Muscle layer of colon (tissue), 2 donors: ENCODE results near the gene RAP2A.
A peak's percentile ranks its signal among the peaks of the same experiment; 100 is the strongest.

Experiments used
- H3K27ac ChIP-seq: one replicate; pipeline ENCODE4 v1.7.0; 2013; ENCODE audit warnings: low read depth, mild to moderate bottlenecking, low read length, moderate library complexity
- H3K27me3 ChIP-seq, 2 donors: one replicate each; pipeline ENCODE4 v1.7.0; 2013; ENCODE audit warnings: low read length in 2 of 2, mild to moderate bottlenecking in 2 of 2; ENCODE audit not compliant: insufficient read depth in 2 of 2, control insufficient read depth in 1 of 2
- H3K36me3 ChIP-seq: one replicate; pipeline ENCODE4 v1.7.0; 2013; ENCODE audit warnings: mild to moderate bottlenecking, low read length; ENCODE audit not compliant: insufficient read depth
- H3K4me1 ChIP-seq: one replicate; pipeline ENCODE4 v1.7.0; 2013; ENCODE audit warnings: mild to moderate bottlenecking, low read length; ENCODE audit not compliant: insufficient read depth
- H3K4me3 ChIP-seq, 2 donors: one replicate each; pipeline ENCODE4 v1.7.0; 2013; ENCODE audit warnings: low read length in 2 of 2, low read depth in 1 of 2, mild to moderate bottlenecking in 1 of 2, moderate library complexity in 1 of 2
- H3K9ac ChIP-seq: one replicate; pipeline ENCODE4 v1.7.0; 2013; ENCODE audit warnings: low read length
- H3K9me3 ChIP-seq: one replicate; pipeline ENCODE4 v1.7.0; 2013; ENCODE audit warnings: mild to moderate bottlenecking, low read length
- donor health status: abdominal sarcoma.
- donor health status: Adenocarcinoma of cecum.

The RAP2A gene

GRCh38 chr13:97433727-97434396 lies at the start of gene RAP2A:
Gene RAP2A (plus strand): TSS chr13:97434169. CDS start chr13:97434471, 302 bp downstream.
- Histone ChIP-seq H3K27ac (peak within 1 kb of the TSS; percentile 99), H3K27me3 (no peaks in the 10 kb centered on the region), H3K9ac (peak within 1 kb of the TSS; percentile 94), H3K4me3 (peak within 1 kb of the TSS; percentile 90 to 98), H3K4me1 (peaks cover 23% of the 10 kb centered on the region), H3K9me3 (no peaks in the 10 kb centered on the region), H3K36me3 (no peaks in the 10 kb centered on the region)

GRCh38 chr13:97384371-97384770 lies 49.6 kb upstream of the RAP2A start:
- H3K9ac ChIP-seq, result no peak overlapping the region
- H3K27me3 ChIP-seq, result no peaks in the 10 kb centered on the region
- no peak overlapping the region for H3K4me3 ChIP-seq
- peaks cover 29% of the 10 kb centered on the region for H3K36me3 ChIP-seq
- H3K4me1 ChIP-seq, result peaks cover 24% of the 10 kb centered on the region
- H3K27ac ChIP-seq, result no peak overlapping the region
- no peaks in the 10 kb centered on the region for H3K9me3 ChIP-seq

GRCh38 chr13:97385146-97385545 lies 48.8 kb upstream of the RAP2A start:
- peaks cover 24% of the 10 kb centered on the region for H3K36me3 ChIP-seq
- no peak overlapping the region for H3K4me3 ChIP-seq
- no peak overlapping the region for H3K27ac ChIP-seq
- peaks cover 24% of the 10 kb centered on the region for H3K4me1 ChIP-seq
- no peak overlapping the region for H3K9ac ChIP-seq
- H3K27me3 ChIP-seq, result no peaks in the 10 kb centered on the region
- no peaks in the 10 kb centered on the region for H3K9me3 ChIP-seq

GRCh38 chr13:97385854-97386253 lies 48.1 kb upstream of the RAP2A start:
- no peaks in the 10 kb centered on the region for H3K27me3 ChIP-seq
- no peak overlapping the region for H3K9ac ChIP-seq
- peaks cover 20% of the 10 kb centered on the region for H3K36me3 ChIP-seq
- no peak overlapping the region for H3K4me3 ChIP-seq
- H3K27ac ChIP-seq, result no peak overlapping the region
- H3K4me1 ChIP-seq, result peaks cover 24% of the 10 kb centered on the region
- H3K9me3 ChIP-seq, result no peaks in the 10 kb centered on the region

- Histone ChIP-seq H3K27me3 (no peaks in the 10 kb centered on the region), H3K4me1 (peaks cover 24% of the 10 kb centered on the region), H3K9me3 (no peaks in the 10 kb centered on the region), H3K9ac (no peak overlapping the region), H3K4me3 (no peak overlapping the region), H3K27ac (no peak overlapping the region), H3K36me3 (peaks cover 26% of the 10 kb centered on the region)
Measured at GRCh38 chr13:97386801-97387484, 47.0 kb upstream of the RAP2A start.

- H3K4me3 ChIP-seq, result no peak overlapping the region
Measured at GRCh38 chr13:97387485-97387839, 46.5 kb upstream of the RAP2A start.

GRCh38 chr13:97387890-97388289 lies 46.1 kb upstream of the RAP2A start:
- H3K4me3 ChIP-seq, result no peak overlapping the region
- no peaks in the 10 kb centered on the region for H3K9me3 ChIP-seq
- no peak overlapping the region for H3K27ac ChIP-seq
- peaks cover 26% of the 10 kb centered on the region for H3K36me3 ChIP-seq
- H3K4me1 ChIP-seq, result peaks cover 24% of the 10 kb centered on the region
- H3K9ac ChIP-seq, result no peak overlapping the region
- no peaks in the 10 kb centered on the region for H3K27me3 ChIP-seq

More at GRCh38 chr13:97387485-97387839, 46.5 kb upstream of the RAP2A start:
- H3K4me1 ChIP-seq, result peaks cover 24% of the 10 kb centered on the region
- H3K27ac ChIP-seq, result no peak overlapping the region
- H3K9me3 ChIP-seq, result no peaks in the 10 kb centered on the region
- H3K9ac ChIP-seq, result no peak overlapping the region
- H3K36me3 ChIP-seq, result peaks cover 26% of the 10 kb centered on the region
- no peaks in the 10 kb centered on the region for H3K27me3 ChIP-seq

GRCh38 chr13:97388373-97388772 lies 45.6 kb upstream of the RAP2A start:
- H3K27ac ChIP-seq, result no peak overlapping the region

GRCh38 chr13:97390941-97391600 lies 42.9 kb upstream of the RAP2A start:
- Histone ChIP-seq H3K4me1 (peaks cover 9% of the 10 kb centered on the region), H3K9me3 (no peaks in the 10 kb centered on the region), H3K27me3 (no peaks in the 10 kb centered on the region), H3K9ac (no peak overlapping the region), H3K27ac (no peak overlapping the region), H3K4me3 (no peak overlapping the region), H3K36me3 (peaks cover 26% of the 10 kb centered on the region)

More at GRCh38 chr13:97388373-97388772, 45.6 kb upstream of the RAP2A start:
- Histone ChIP-seq H3K4me1 (peaks cover 24% of the 10 kb centered on the region), H3K9ac (no peak overlapping the region), H3K36me3 (peaks cover 26% of the 10 kb centered on the region), H3K9me3 (no peaks in the 10 kb centered on the region), H3K27me3 (no peaks in the 10 kb centered on the region), H3K4me3 (no peak overlapping the region)

- Histone ChIP-seq H3K36me3 (peaks cover 21% of the 10 kb centered on the region), H3K27me3 (no peaks in the 10 kb centered on the region)
Measured at GRCh38 chr13:97392020-97392419, 41.9 kb upstream of the RAP2A start.

GRCh38 chr13:97394542-97394941 lies 39.4 kb upstream of the RAP2A start:
- Histone ChIP-seq H3K9ac (no peak overlapping the region), H3K27ac (no peak overlapping the region), H3K27me3 (no peaks in the 10 kb centered on the region), H3K9me3 (no peaks in the 10 kb centered on the region), H3K4me1 (peaks cover 9% of the 10 kb centered on the region), H3K4me3 (no peak overlapping the region), H3K36me3 (peaks cover 15% of the 10 kb centered on the region)

More at GRCh38 chr13:97392020-97392419, 41.9 kb upstream of the RAP2A start:
- Histone ChIP-seq H3K9me3 (no peaks in the 10 kb centered on the region), H3K4me3 (no peak overlapping the region), H3K9ac (no peak overlapping the region), H3K27ac (no peak overlapping the region), H3K4me1 (peaks cover 12% of the 10 kb centered on the region)
